HEK293T (cell line): Measurements from ENCODE around the gene OR5D18.

ENCODE experiments used
- BHLHE40 ChIP-seq: fragments of 450-650 bp; IDR thresholded peaks from 2 replicates; pipeline ENCODE4 v1.6.1; 2016; ENCODE audit warnings: mild to moderate bottlenecking, moderate library complexity, borderline replicate concordance
- CTBP1 ChIP-seq: fragments of 450-650 bp; IDR thresholded peaks from 2 replicates; pipeline ENCODE4 v1.6.1; 2016; ENCODE audit warnings: borderline replicate concordance
- ELF4 ChIP-seq: fragments of 450-650 bp; IDR thresholded peaks from 2 replicates; pipeline ENCODE4 v1.6.1; 2017; ENCODE audit warnings: antibody characterized with exemption
- FOXK2 ChIP-seq: fragments of 450-650 bp; IDR thresholded peaks from 2 replicates; pipeline ENCODE4 v1.6.1; 2016; ENCODE audit warnings: mild to moderate bottlenecking
- HDGF ChIP-seq: fragments of 450-650 bp; IDR thresholded peaks from 2 replicates; pipeline ENCODE4 v1.6.1; 2017; ENCODE audit warnings: antibody characterized with exemption, borderline replicate concordance
- L3MBTL2 ChIP-seq: fragments of 450-650 bp; conservative IDR thresholded peaks from 2 replicates; pipeline ENCODE4 v1.6.1; 2016; ENCODE audit warnings: mild to moderate bottlenecking
- PKNOX1 ChIP-seq: fragments of 450-650 bp; IDR thresholded peaks from 2 replicates; pipeline ENCODE4 v1.6.1; 2016
- SP1 ChIP-seq: fragments of 450-650 bp; IDR thresholded peaks from 2 replicates; pipeline ENCODE4 v1.6.1; 2017
- SUZ12 ChIP-seq: fragments of 450-650 bp; IDR thresholded peaks from 2 replicates; pipeline ENCODE4 v1.6.1; 2016; ENCODE audit warnings: mild to moderate bottlenecking
- TARDBP ChIP-seq: fragments of 450-650 bp; IDR thresholded peaks from 2 replicates; pipeline ENCODE4 v1.6.1; 2016

GRCh38 chr11:55849037-55849436, 29.6 kb downstream of the OR5D18 start:
- TF ChIP-seq ELF4 (no peak), PKNOX1 (no peak), SP1 (no peak), FOXK2 (no peak), BHLHE40 (no peak), L3MBTL2 (no peak), TARDBP (no peak), CTBP1 (no peak), SUZ12 (no peak), HDGF (no peak)
